RWPE2 (cell line): ENCODE results near the gene GRK6.

Source experiments
- ATAC-seq: fragments of 200-7000 bp; cut with Tn5 transposase; 3 replicates; pipeline ENCODE4 v1.9.1; 2021; ENCODE audit warnings: low read depth
- DNase-seq: peaks from one replicate; pipeline ENCODE4 v3.0.0-alpha.2; 2020; ENCODE audit warnings: low spot score
- H3K27ac ChIP-seq: fragments of 450-650 bp; 2 replicates; pipeline ENCODE4 v1.5.1; 2017; ENCODE audit warnings: mild to moderate bottlenecking; ENCODE audit not compliant: poor library complexity, severe bottlenecking
- H3K27me3 ChIP-seq: fragments of 250-450 bp; sonication (Bioruptor Pico); 2 replicates; pipeline ENCODE4 v1.5.1; 2021; ENCODE audit warnings: mild to moderate bottlenecking, moderate library complexity; ENCODE audit not compliant: insufficient read depth, poor library complexity, severe bottlenecking
- H3K36me3 ChIP-seq: fragments of 250-450 bp; sonication (Bioruptor Pico); 2 replicates; pipeline ENCODE4 v1.5.1; 2020; ENCODE audit warnings: low read depth, mild to moderate bottlenecking, moderate library complexity
- H3K4me1 ChIP-seq: fragments of 250-450 bp; sonication (Bioruptor Pico); 2 replicates; pipeline ENCODE4 v1.5.1; 2021; ENCODE audit warnings: mild to moderate bottlenecking, moderate library complexity; ENCODE audit not compliant: insufficient read depth, poor library complexity, severe bottlenecking
- H3K4me3 ChIP-seq: fragments of 250-450 bp; sonication (Bioruptor Pico); 2 replicates; pipeline ENCODE4 v1.5.1; 2021; ENCODE audit warnings: mild to moderate bottlenecking, moderate library complexity; ENCODE audit not compliant: severe bottlenecking
- H3K9me3 ChIP-seq: fragments of 250-450 bp; sonication (Bioruptor Pico); 2 replicates; pipeline ENCODE4 v1.5.1; 2021; ENCODE audit warnings: mild to moderate bottlenecking, moderate library complexity; ENCODE audit not compliant: severe bottlenecking
- TF ChIP-seq, protein P1 (sequence below): fragments of 450-650 bp; IDR thresholded peaks from one replicate; pipeline ENCODE4 v1.5.1; 2017; ENCODE audit warnings: mild to moderate bottlenecking, moderate library complexity; ENCODE audit not compliant: poor library complexity, severe bottlenecking

GRK6 gene

DNA sequence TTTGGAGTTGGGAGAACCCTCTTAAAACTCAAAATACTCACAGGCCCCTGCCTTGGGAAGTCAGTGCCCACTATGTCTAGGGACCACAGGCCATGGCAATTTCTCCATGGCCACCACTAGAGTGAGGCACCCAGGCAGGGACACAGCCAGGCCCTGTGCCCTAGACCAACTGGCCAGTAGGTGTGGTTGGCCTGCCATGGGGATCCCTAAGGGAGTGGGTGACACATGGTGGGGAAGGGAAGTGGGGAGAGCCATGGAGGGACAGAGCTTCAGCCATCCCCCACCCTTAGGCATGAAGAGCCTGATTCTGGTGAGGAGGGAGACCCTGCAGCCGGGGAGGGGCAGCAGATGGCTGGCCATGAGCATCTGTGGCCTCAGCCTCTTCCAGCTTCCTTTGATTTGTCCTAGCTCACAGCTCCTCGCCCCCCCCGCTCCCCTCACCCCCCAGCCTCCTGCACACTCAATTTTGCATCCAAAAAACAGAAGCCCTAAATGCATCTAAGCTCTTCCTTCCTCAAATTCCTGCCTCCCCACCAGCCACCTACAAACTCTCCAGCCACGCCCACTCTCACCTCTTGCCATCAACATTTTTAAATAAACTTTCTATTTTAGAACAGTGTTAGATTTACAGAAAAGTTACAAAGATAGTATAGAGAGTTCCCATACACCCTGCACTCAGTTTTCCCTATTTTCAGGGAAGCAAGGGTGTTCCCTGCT lies 48.5 kb downstream of the GRK6 start:
- H3K4me3 ChIP-seq, result no peak overlapping the region
- no peaks in the 10 kb centered on the region for H3K27me3 ChIP-seq
- TF ChIP-seq, protein P1, sequence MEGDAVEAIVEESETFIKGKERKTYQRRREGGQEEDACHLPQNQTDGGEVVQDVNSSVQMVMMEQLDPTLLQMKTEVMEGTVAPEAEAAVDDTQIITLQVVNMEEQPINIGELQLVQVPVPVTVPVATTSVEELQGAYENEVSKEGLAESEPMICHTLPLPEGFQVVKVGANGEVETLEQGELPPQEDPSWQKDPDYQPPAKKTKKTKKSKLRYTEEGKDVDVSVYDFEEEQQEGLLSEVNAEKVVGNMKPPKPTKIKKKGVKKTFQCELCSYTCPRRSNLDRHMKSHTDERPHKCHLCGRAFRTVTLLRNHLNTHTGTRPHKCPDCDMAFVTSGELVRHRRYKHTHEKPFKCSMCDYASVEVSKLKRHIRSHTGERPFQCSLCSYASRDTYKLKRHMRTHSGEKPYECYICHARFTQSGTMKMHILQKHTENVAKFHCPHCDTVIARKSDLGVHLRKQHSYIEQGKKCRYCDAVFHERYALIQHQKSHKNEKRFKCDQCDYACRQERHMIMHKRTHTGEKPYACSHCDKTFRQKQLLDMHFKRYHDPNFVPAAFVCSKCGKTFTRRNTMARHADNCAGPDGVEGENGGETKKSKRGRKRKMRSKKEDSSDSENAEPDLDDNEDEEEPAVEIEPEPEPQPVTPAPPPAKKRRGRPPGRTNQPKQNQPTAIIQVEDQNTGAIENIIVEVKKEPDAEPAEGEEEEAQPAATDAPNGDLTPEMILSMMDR, result no peak
- no peak overlapping the region for H3K27ac ChIP-seq
- H3K4me1 ChIP-seq, result peaks cover 23% of the 10 kb centered on the region
- DNase-seq, result no peak
- H3K9me3 ChIP-seq, result no peaks in the 10 kb centered on the region
- ATAC-seq, result no peak
- H3K36me3 ChIP-seq, result peaks cover 5% of the 10 kb centered on the region; the same call in 1 of the 2 replicates

DNA sequence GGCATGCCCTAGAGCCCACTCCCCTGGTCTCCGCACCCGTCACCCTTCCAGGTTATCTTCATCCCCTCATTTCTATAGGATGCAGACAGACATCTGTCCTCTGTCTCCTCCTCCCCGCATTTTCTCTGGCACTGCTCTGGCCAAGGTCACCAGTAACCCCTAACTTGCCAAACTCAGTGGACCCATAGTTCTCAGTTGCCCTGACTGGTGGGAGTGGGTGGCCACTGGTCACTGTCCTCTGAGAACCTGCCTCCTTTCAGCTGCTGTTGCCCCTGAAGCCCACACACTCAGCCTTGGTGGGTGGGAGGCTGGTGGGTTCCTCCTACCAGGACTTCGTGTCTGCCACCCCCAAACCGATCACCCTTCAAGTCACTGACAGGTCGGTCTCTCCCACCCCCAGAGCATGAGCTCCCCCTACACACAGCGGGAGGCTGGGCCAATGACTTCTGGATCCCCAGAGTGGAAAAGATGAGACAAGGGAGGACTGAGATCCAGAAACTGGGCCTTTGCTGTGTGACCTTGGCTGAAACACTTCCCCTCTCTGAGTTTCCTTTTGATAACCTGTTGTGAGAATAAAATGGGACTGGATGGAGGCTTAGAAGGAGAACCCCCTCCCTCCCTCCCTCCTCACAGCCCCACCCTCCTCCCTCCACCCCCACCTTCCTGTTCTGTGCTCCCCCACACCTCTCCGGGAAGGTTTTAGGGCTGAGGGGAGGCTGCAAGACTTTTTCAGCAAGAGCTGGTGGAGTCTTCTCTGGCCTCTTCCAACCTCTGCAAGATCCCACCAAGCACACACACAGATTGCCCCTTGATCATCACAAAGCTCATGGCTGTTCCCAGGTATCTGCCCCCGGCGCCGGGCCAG lies 49.3 kb downstream of the GRK6 start:
- TF ChIP-seq, protein P1, result no peak
- no peak overlapping the region for H3K27ac ChIP-seq
- H3K27me3 ChIP-seq, result no peaks in the 10 kb centered on the region
- peaks cover 23% of the 10 kb centered on the region for H3K4me1 ChIP-seq
- no peak overlapping the region for H3K4me3 ChIP-seq
- H3K36me3 ChIP-seq, result peaks cover 5% of the 10 kb centered on the region; the same call in 1 of the 2 replicates
- no peaks in the 10 kb centered on the region for H3K9me3 ChIP-seq
- DNase-seq (no peak), ATAC-seq (no peak)

DNA sequence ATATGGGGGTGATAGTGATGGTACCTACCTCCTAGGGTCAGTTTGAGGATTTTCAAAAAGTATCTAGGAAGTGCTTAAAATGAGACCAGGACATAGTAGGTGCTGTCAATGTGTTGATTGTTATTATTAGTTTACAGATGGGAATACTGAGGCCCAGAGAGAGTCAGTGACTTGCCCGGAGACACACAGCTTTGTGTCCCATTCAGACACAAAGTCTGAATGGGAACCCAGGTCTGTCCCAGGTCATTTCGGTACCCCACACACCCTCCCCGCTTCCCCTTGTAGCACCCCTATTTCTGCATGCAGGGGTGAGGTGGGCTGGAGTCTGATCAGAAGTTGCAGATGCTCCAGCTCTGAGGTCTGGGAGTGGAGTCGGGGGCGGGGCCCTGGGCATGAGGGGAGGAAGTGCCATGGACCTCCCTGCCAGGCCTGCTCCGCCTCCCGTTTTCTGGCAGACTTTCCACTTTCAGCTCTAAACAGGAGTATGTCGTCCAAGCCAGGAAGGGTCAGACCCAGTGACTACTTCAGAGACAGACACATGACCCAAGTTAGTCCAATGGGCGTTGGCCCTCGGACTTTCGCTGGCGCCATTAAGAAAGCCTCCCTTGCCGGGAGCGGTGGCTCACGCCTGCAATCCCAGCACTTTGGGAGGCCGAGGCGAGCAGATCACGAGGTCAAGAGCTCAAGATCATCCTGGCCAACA lies 50.2 kb downstream of the GRK6 start:
- ATAC-seq (no peak), DNase-seq (no peak)
- H3K27me3 ChIP-seq, result no peaks in the 10 kb centered on the region
- H3K4me1 ChIP-seq, result peaks cover 14% of the 10 kb centered on the region
- TF ChIP-seq, protein P1, result no peak
- no peaks in the 10 kb centered on the region; the same call in 1 of the 2 replicates for H3K36me3 ChIP-seq
- H3K4me3 ChIP-seq, result no peak overlapping the region
- H3K9me3 ChIP-seq, result no peaks in the 10 kb centered on the region
- no peak overlapping the region for H3K27ac ChIP-seq

GRCh38 chr5:177477701-177478477 lies 51.4 kb downstream of the GRK6 start:
- Histone ChIP-seq H3K27me3 (no peaks in the 10 kb centered on the region), H3K36me3 (0 out of 2 replicates have a peak, but pooled peaks cover under 1% of the 10 kb centered on the region), H3K9me3 (no peaks in the 10 kb centered on the region), H3K4me1 (peaks cover 9% of the 10 kb centered on the region), H3K27ac (no peak overlapping the region), H3K4me3 (no peak overlapping the region)
- TF ChIP-seq, protein P1, result no peak
- ATAC-seq (peak; percentile 1; the same call in 2 of the 3 replicates), DNase-seq (no peak)
